Measurements from ENCODE around the gene SURF2.
A peak's percentile ranks its signal among the peaks of the same experiment; 100 is the strongest.

GRCh38 chr9:133355881-133356357 lies 431 bp upstream of the SURF2 start:
- TF ChIP-seq CTCF (conservative IDR thresholded peaks at IDR 0.05; ENCODE audit: low read length), result peak; percentile 17; the same call in 1 of the 2 replicates
- no peak for TF ChIP-seq EZH2phosphoT487 (IDR thresholded peaks at IDR 0.05; ENCODE audit: borderline replicate concordance)

All from Loucy (cell line).